Medulla oblongata (tissue), 1 donor: Measurements from ENCODE around the gene PTPRN2.
A peak's percentile ranks its signal among the peaks of the same experiment; 100 is the strongest.
"Not testable (repeated sequence)": the region's sequence is repeated elsewhere in the genome, so short reads cannot be mapped to it uniquely, and the experiment has no call there.

ENCODE experiments used
- DNase-seq: peaks from one replicate; pipeline ENCODE4 v3.0.0-alpha.2; 2015; ENCODE audit errors: extremely low spot score

Gene PTPRN2

DNA sequence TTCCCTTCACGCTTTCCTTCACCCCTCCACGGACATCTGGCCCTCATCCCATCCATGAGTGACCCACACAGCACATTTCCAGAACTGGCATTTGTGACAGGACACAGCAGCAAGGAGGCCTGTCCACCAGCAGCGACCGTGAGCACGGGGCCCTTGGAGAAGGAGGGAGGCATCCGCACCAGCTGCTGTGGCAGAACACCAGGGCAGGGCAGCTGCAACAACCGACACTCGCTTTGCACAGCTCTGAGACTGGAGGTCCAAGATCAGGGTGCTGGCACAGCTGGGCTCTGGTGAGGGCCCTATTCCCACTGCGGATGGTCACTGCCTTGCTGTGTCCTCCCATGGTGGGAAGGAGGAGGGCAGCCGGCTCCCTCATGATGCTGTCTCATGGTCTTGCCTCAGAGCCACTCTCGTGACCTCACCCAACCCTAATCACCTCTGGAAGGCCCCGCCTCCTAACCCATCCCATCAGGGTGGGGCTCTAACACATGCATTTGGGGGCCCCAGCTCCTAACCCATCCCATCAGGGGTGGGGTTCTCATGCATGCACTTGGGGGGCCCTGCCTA, 36.7 kb downstream of the PTPRN2 start:
- no peak for DNase-seq

- DNase-seq: no peak
These were observed 37.3 kb downstream of the PTPRN2 start for GRCh38 chr7:158550394-158550700.

DNA sequence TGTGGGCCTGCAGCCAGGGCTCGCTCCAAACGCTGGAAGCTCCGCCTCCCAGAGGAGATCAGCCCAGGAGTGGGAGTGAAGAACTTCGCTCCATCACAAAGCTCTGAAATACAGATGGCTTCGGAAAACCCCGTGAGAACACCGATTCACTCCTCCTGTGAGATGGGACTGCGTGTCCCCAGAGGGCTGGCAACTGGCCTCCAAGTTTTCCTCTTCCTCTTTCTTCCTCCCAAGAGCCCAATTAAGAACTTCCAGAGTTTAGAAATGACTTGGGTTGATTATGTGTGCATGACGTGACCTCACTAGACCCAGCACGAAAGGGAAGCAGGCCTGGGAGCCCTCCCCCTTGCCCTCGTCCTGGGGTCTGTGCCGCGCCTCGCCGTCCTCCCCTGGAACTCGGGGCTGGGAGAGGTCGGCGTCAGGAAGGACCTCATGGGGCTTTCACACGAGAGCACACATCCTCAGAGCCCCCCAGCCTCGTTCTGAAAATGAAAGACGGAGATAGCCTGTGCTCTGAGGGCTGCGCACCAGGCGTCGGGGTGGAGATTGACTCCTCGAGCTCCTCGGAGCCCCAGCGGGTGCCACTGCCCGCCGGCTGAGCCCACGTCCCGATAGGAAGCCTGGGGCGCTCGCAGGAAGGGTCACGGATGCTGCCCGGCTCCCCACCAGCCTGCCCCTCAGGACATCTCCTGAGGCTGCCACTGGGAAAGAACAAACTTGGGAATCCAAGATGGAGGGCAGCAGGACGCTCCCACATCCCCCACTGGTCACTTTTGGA, 37.8 kb downstream of the PTPRN2 start:
- peak; percentile 3 for DNase-seq

DNA sequence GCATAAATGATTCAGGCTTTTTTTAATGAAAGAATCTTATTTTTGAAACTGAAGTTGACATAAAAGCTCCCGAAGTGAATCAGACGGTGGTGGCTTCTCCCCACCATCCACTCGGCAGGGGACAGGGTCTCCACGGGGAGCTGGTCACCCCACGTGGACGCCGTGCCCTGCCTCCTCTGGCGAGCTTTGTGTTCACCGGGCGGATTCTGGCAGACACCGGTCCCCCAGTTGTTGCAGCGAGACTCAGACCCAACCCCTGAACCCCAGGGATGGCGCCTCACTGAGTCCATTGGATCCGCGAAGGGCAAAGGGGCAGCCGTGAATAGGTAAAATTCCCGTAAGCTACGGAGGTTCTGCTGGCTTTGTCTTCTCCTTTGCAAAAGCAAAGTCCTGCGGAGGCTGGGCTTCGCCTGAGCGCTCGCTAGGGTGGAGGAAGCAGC, 38.4 kb downstream of the PTPRN2 start:
- no peak for DNase-seq

GRCh38 chr7:158548726-158549125, 38.9 kb downstream of the PTPRN2 start:
- no peak for DNase-seq

- no peak for DNase-seq
These were observed 39.8 kb downstream of the PTPRN2 start for GRCh38 chr7:158547817-158548216.

DNA sequence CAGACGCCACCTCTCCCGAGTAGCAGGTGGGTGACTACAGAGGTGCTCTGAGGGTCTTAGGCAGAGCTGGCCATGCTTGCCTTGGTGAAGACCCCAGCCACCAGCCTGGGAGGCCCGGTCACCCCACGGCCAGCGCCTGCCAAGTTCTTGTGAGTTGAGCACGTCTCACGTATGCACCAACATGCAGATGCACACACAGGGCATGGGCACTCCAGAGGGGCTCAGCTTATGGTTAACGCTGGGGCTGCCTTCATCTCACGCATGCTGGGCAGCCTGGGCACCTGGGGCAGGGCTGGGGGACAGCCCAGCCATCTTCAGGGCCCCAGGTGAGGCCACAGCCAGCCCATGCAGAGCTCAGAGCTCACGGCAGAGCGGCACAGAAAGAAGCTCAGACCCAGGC, 41.0 kb downstream of the PTPRN2 start:
- DNase-seq: no peak

DNA sequence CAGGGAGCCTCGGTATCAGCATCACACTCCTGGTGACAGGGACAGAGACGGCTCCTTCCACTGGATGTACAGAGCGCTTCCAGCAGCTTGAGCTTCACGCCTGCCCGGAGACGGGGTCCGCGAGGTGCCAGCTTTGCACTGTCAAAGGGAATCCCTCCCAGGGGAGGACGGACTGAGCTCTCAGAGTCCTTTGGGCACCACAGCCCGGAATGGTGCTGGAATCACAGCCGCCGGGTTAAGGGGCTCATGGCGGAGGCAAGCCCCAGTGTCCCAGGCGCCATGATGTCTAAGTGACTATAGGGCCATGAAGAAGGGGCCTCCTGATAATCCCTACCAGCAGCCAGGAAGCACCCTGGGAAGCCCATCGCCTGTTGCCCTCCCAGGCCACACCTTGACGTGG, 41.4 kb downstream of the PTPRN2 start:
- DNase-seq: no peak

DNA sequence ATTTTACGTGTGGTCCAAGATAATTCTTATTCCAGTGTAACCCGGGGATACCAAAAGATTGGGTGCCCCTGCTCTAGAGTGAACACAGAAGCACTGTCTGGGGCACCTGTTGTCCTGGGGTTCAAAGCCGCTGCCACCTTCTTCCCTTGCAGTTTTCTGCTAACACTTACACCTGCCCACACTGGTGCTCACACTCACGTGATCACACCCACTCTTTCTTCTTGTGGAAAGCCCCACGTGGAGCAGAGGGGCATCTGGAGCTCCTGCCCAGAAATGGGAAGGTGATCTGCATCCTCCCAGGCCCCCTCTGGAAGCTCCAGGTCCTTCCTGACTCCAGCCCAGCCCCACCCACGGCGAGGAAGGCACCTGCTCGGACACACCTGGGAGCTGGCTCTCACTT, 42.9 kb downstream of the PTPRN2 start:
- DNase-seq: no peak

GRCh38 chr7:158543840-158544239, 43.8 kb downstream of the PTPRN2 start:
- DNase-seq: no peak

- DNase-seq: no peak
These were observed 44.7 kb downstream of the PTPRN2 start for GRCh38 chr7:158542651-158543566.

DNA sequence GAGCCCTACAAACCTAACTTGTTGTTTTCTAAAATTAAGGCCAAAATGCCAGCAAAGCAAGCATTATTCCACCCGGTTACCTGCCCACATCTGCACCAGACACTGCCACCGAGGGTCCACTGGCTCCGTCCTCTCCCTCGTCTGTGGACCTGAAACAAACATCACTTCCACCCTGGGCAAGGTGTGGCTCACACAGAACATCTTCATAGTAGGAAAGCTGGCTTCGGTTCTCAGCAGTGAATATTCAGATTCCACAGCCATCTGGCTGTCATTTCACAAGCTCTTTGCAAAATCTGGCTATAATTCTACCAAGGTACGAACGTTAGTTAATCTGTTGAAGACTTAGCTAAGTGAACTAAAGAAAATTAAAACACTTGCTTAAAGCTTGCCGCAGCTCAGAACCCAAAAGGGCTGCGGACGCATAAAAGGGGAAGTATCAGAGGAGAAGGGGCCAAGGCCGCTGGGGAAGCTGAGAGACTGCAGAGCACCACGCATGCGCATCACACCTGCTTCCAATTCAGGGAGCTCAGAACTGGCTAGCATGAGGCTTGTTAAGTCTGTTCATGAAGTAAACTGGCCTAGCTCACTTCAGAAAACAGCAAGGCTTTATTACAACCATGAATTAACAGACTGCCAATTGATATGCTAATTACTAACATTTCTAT, 46.1 kb downstream of the PTPRN2 start:
- DNase-seq: peak; percentile 44

DNA sequence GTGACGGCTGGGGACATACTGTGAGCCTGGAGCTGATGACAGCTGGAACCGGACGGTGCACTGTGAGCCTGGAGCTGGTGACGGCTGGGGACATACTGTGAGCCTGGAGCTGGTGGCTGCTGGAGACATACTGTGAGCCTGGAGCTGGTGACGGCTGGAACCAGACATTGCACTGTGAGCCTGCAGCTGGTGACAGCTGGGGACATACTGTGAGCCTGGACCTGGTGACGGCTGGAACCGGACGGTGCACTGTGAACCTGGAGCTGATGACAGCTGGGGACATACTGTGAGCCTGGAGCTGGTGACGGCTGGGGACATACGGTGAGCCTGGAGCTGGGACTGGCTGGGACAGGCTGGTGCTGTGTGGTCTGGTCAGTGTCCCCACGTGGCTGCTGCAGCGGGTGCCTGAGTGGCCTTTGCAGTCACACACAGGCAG, 47.9 kb downstream of the PTPRN2 start:
- no peak for DNase-seq

GRCh38 chr7:158538156-158538946, 49.3 kb downstream of the PTPRN2 start:
- DNase-seq: no peak

DNA sequence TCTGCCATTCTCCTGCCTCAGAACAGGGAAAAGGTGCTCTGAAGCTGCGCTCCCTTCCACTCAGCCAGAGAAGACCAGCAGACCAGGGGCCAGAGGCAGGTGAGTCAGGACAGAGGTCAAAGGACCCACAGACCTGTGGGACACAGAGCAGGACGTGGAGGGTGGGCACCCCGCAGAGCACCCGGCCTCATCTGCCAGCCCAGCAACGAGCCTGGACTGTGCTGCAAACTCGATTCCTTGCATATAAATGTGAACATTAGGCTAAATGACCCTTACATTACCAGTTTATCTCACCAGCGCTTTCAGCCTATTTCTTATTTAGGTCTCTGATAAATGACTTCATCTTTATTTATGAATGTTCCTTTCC, 50.1 kb downstream of the PTPRN2 start:
- no peak for DNase-seq

- DNase-seq: no peak
These were observed 50.6 kb downstream of the PTPRN2 start for GRCh38 chr7:158536871-158537515.

- DNase-seq: no peak
These were observed 52.5 kb downstream of the PTPRN2 start for GRCh38 chr7:158535079-158535478.

- DNase-seq: no peak
These were observed 53.0 kb downstream of the PTPRN2 start for GRCh38 chr7:158534598-158534997.

GRCh38 chr7:158534134-158534515, 53.5 kb downstream of the PTPRN2 start:
- DNase-seq: not testable (repeated sequence)

- DNase-seq: no peak
These were observed 54.1 kb downstream of the PTPRN2 start for GRCh38 chr7:158533386-158534133.
